Coronary artery (tissue), 2 donors: ENCODE results near the gene CFAP45.

Experiments
- DNase-seq: peaks from one replicate; pipeline ENCODE4 v3.0.0-alpha.2; 2017; ENCODE audit warnings: low spot score
- H3K27ac ChIP-seq, 2 donors: fragments of 200-600 bp; sonication (generic); one replicate each; pipeline ENCODE4 v1.5.1; 2016 to 2019
- H3K4me3 ChIP-seq: fragments of 200-600 bp; sonication (generic); 2 replicates; pipeline ENCODE4 v1.5.1; 2016; ENCODE audit warnings: mild to moderate bottlenecking, moderate library complexity
- TF ChIP-seq, protein P1 (sequence below): fragments of 200-600 bp; sonication (generic); IDR thresholded peaks from one replicate; pipeline ENCODE4 v1.5.1; 2019; ENCODE audit warnings: antibody characterized with exemption

CFAP45 gene

DNA sequence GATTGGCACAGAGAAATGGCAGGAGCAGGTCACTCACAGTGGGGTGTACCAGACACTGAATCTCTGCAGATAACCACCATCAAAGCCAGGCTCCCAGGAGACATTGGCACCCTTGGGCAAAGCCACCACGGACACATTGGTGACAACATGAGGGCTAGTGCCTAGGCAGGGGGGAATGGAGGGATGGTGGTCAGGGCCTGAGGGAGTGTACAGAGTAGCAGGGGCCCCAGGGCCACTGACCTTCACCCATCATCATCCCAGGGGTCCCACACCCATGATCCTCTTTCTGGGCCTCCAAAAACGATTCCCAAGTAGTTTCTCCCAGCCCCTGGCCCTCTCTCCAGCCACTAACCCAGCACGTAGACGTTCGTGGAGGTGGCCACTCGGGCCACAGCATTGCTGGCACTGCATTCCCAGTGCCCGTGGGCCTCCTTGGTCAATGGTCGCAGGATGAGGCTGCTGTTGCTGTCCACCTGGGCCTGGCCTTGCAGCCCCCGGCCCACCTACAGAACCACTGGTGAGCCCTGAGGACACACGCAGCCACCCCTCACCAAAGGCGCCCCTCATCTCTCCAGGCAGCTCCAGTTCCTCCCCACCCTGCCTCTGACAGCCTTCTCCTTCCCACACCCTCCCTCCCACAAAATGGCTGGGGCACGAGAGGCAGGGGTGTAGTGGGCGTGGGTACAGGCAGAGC lies 31.3 kb upstream of the CFAP45 start:
- H3K4me3 ChIP-seq, result no peak overlapping the region
- TF ChIP-seq, protein P1, sequence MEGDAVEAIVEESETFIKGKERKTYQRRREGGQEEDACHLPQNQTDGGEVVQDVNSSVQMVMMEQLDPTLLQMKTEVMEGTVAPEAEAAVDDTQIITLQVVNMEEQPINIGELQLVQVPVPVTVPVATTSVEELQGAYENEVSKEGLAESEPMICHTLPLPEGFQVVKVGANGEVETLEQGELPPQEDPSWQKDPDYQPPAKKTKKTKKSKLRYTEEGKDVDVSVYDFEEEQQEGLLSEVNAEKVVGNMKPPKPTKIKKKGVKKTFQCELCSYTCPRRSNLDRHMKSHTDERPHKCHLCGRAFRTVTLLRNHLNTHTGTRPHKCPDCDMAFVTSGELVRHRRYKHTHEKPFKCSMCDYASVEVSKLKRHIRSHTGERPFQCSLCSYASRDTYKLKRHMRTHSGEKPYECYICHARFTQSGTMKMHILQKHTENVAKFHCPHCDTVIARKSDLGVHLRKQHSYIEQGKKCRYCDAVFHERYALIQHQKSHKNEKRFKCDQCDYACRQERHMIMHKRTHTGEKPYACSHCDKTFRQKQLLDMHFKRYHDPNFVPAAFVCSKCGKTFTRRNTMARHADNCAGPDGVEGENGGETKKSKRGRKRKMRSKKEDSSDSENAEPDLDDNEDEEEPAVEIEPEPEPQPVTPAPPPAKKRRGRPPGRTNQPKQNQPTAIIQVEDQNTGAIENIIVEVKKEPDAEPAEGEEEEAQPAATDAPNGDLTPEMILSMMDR, result no peak
- DNase-seq, result no peak

DNA sequence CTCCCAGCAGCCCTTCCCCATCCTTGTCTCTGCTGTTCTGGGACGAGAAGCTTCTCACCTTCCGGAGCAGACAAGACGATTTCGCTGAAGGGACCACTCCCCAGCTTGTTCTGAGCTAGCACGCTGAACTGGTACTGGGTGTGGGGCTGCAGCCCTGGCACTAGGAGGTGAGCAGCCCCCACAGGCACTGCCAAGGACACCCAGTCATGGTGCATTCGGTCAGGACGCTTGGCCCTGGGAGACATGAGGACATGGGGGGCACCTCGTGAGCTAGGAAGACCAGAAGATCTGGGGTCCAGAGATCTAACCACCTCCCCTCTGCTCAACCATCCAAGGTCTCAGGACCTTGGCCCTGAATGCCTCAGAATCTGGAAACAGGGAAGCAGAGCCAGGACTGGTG lies 30.7 kb upstream of the CFAP45 start:
- no peak for DNase-seq
- no peak overlapping the region for H3K4me3 ChIP-seq
- TF ChIP-seq, protein P1, result no peak
- no peak overlapping the region for H3K27ac ChIP-seq

More for the DNA sequence above, 31.3 kb upstream of the CFAP45 start:
- H3K27ac ChIP-seq, result no peak overlapping the region

DNA sequence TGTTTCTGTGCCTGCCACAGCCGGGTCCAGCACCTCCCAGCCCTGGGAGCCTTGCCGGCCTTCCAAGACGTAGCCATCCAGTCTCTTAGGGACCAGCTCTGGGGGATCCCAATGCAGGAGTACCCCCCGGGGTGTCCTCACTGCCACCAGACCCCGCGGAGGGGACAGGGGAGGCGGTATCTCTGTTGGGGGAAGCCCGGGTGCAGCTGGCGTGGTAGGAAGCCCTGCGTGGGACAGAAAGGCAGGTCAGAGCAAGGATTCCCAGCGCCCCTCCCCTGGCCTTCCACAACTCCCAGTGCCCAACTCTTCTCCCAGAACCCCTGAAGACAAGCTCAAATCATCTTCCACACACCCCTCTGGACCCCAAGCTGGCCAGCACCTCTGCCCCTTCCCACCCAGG lies 30.3 kb upstream of the CFAP45 start:
- H3K4me3 ChIP-seq, result no peak overlapping the region
- H3K27ac ChIP-seq, result no peak overlapping the region
- TF ChIP-seq, protein P1, result no peak
- no peak for DNase-seq

DNA sequence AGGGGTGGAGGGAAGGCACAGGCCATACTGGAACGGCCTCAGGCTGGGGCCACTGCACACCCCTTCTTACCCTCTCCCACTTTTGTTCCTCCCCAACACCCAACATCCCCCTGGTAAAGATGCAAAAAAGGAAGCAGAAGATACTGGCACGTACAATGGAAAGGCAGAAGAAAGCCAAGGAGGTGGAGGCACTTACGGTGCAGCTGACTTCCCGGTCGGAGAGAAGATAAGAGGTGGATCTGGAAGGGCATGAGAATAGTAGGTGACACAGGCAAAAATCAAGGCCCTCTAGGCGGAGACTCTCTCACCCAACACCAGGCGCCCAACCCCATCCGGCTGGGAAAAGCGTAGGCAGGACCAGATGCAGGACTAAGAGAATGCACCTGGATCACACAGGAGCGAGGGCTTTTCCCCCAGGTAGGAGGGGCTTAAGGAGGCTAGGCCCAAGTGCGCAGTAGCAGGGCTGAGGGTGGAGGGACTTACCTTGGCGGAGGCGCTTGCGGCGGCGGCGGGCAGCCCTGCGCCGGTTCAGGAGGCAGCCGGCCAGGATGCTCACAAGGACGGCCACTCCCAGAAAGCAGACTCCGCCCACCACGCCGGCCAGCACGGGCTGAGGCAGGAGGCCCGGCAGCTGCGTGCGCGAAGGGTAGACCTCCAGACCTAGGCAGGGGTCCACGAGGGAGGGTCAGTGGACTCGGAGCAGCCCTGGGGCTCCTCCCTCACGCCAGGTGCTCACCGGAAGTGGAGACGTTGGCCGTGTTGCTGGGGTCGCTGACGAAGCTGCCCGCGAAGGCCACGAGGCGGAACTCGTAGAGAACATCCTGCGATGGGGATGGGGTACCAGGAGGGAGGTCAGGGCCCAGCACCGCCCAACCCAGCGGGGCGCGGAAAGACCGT lies 29.4 kb upstream of the CFAP45 start:
- no peak overlapping the region for H3K27ac ChIP-seq
- TF ChIP-seq, protein P1, result no peak

DNA sequence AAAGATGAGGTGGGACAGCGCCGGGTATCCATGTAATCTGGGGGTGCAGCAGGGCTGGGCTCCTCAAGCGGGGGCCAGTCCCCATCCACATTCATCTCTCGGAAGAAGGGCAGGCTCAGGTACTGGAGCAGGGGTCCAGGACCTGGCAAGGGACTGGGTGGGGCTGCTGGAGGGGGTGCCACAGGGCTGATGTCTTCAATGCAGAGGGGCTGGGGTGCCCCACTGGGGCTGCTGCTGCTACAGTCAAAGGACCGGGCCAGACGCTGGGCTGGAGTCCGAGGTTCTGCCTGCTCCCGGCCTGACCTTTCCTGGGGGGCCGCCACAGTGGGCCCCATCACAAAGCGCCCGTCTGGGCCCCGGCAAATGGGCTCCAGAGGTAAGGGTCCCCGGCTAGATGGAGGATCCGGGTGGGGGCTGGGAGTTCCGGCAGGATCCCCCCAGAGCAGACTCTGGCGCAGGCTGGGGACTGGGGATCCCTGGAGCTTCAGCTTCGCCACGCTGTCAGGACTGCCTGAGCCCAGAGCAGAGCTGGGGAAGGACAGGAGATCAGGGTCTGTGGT lies 28.6 kb upstream of the CFAP45 start:
- DNase-seq, result no peak
- H3K27ac ChIP-seq, result no peak overlapping the region

More for the DNA sequence above, 29.4 kb upstream of the CFAP45 start:
- H3K4me3 ChIP-seq, result no peak overlapping the region
- DNase-seq, result no peak

DNA sequence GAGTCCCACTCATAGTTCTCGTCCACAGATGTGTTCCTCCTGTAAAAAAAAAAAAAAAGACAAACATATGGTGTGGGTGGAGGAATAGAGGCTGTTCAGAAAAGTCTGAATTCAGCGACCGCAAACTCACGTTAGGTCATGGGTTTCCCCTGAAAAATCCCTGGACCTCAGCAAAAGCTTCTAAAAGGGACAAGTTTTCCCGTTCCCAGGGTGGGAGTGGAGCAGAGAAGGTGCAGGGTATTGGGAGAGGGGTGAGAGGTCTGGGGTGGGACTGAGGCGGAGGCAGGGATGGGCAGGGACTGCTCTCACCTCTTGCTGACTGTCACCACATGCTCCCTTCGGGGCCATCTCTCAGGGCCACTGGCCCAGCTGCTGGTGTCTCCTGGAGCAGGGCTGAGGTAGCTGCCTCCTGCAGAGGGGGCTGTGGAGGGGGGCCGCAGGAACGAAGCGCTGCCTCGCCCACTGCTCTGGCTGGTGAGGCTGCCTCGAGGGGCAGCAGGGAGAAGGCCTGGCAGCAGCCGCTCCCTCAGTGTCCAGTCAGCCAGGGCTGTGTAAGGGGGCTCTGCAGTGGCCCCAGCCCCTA lies 28.0 kb upstream of the CFAP45 start:
- DNase-seq, result no peak
- Histone ChIP-seq H3K4me3 (no peak overlapping the region), H3K27ac (no peak overlapping the region)
- TF ChIP-seq, protein P1, result no peak

More for the DNA sequence above, 28.6 kb upstream of the CFAP45 start:
- TF ChIP-seq, protein P1, result no peak
- H3K4me3 ChIP-seq, result no peak overlapping the region
